Stimulated activated CD4-positive, alpha-beta T cell treated with anti-CD3 and anti-CD28 coated beads, Interleukin-12 subunit alpha, Interleukin-12 subunit beta, amount 100 ng/mL, for 4 hours (primary cell): Measurements from ENCODE around the gene KRT12.
"Not testable (repeated sequence)": the region's sequence is repeated elsewhere in the genome, so short reads cannot be mapped to it uniquely, and the experiment has no call there.

ENCODE experiments used
- DNase-seq: peaks from one replicate; pipeline ENCODE4 v3.0.0-alpha.2; 2020

The KRT12 gene

DNA sequence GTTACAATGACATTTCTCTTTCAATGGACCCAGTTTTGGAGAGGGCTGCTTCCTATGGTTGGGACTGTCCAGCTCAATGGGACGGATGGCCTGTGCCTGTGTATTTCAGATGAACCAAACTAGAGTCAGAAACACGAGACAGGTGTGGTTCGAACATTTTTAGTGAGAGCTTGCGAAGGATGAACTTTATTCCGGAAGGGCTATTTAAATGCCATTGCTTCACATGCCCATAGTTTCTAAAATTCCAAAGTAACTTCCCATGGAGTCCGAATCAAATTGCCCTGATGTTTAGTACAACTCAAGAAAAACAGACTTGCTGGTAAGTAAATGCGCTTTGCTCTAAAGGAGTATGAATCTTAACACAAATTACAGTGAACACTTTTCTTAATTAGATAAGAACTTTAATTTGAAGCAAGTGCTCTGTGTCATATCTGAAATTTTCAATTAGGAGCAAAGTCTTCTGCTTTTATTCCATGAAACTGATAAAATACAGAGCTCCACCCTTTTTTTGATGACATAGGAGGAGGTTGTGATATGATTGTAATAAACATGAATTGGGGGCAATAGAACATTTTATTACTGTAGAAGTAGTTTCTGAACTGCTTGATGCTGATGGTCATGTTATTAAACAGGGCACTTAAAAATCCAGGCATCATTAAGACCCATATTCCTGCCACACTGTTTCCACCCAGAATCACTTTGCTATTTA, 16.8 kb upstream of the KRT12 start:
- DNase-seq, result no peak

DNA sequence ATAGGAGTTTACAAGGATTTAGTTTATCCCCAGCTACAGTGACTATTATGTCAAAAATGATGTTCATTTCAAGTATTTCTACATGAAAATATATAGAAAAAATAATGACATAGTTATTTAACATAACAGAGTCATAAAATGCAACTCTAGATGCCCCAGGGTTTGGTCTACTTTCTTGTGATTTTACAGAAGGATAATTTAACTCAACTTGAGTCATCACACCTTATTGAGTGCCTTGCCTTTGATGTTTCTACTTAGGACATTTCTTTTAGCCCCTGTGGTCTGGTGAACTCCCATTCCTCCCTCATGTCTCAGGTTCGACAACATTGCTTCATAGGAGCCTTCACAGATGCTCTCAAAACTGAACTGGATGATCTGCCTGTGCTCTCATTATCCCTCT, 16.0 kb upstream of the KRT12 start:
- DNase-seq, result no peak

DNA sequence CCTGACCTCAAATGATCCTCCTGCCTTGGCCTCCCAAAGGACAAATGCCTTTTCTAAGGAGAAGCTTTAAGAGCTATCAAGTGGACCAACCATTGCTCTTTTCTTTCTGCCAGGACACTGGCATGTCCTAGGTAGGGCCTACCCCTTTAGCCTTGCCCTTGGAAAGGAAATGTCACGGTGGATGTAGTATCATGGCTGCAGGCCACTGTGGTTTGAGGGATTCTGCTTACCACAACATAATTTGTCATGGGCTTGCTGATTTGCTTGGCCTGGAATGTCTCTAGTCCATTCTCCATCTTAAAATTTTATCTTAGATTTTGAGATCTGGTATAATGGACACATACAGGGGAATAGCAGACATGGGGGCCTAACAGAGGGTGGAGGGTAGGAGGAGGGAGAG, 12.0 kb upstream of the KRT12 start:
- DNase-seq, result no peak

DNA sequence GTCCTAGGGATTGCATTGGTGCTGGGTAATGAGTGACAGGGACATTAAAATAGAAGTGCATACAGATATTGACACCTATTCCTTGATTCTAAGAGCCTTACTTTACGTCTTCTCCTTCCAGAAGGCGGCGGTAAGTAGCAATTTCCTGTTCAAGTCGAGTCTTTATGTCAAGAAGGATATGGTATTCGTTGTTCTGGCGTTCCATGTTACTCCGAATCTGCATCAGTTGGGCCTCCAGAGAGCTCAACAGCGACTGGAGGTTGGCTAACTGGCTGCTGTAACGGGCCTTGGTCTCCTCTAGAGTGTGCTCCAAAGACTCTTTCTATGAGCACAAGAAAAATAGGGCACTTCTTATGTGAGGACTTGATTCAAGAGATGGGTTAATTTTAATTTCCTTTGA, 11.0 kb upstream of the KRT12 start:
- no peak for DNase-seq

DNA sequence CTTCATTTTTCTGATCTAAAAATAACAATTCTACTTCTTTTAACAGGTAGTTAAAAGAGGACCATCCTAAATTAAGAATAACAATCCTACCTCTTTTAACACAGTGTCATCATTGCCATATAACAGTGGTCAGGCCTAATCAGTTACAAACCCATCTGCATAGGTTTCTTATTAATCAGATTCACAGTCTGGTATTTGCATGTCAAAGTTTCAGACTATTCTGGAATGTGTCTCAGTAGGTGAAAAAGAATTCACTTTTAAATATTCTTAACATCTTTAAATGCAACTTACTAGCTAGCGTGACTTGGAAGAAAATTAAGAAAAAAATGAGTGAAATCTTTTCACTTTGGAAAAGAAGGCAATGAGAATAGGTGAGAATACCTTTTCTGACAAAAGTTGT, 6.8 kb upstream of the KRT12 start:
- DNase-seq, result no peak

DNA sequence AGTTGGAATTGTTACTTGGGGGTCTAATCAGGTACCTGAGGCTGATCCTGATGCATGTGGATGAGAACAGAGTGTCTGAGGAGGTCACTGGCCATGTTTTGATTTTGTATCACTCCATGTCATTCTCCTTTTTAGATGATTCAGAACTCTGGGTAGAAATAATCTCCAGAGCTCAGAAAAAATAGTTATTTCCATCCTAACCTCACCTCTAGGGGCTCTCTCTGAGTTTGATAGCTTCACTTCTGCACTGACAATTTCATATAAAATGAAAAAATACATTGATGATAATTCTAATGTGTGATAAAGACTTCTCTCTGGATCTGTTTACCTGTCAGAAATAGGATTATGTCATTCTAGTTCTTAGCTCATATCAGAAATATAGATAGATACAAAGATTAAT, 6.2 kb upstream of the KRT12 start:
- no peak for DNase-seq

DNA sequence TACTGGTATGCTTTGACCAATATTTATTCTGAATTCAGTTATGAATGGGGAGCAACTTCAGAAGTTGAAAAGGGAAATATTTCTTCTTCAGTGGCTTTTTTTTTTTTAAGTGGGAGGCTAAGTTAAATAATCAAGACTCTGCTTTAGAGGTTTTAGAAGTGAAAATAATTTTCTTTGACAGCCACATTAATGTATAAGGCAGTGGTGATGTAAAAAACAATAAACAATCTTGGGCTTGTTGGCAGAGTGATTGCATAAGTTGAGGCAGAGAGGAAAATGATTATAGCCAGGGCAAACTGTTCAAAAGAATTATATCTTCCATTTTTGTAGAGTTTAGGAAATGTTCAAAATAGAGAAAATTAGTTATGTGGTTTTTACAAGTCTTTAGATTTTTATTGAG, 5.4 kb upstream of the KRT12 start:
- no peak for DNase-seq

DNA sequence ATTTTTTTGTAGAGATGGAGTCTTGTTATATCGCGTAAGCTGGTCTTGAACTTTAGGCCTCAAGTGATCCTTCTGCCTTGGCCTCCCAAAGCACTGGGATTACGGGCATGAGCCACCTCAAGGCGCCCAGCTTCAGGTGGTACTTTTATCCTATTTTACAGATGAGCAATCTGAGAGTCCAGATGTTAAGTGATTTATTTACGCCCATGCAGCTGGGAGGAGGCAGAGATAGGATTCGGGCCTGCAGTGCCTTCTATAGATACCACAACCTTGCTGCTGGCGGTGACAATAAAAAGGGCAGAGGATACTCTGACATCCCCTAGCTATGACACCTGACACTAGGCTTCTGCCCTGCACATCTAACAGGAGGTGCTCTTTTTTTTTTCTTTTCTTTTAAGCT, 4.3 kb upstream of the KRT12 start:
- DNase-seq, result no peak

DNA sequence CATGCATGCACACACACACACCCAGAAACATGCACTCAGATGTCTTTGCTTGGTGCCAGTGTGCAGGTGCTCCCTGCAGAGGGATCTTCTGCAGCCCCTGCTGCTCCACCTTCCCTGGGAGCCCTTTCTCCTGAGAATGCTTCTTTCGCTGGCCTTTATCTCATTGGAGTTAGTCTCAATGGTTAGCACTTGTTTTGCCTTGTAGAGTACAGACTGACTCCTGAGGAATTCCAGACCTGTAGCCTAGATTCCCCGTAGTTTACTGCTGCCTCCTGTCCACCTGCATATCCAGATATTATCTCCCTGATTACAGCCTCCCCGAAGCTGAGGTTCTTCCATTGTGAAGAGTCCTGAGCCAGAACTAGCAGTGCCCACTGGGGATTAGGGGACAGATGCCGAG, 3.1 kb upstream of the KRT12 start:
- DNase-seq, result no peak

DNA sequence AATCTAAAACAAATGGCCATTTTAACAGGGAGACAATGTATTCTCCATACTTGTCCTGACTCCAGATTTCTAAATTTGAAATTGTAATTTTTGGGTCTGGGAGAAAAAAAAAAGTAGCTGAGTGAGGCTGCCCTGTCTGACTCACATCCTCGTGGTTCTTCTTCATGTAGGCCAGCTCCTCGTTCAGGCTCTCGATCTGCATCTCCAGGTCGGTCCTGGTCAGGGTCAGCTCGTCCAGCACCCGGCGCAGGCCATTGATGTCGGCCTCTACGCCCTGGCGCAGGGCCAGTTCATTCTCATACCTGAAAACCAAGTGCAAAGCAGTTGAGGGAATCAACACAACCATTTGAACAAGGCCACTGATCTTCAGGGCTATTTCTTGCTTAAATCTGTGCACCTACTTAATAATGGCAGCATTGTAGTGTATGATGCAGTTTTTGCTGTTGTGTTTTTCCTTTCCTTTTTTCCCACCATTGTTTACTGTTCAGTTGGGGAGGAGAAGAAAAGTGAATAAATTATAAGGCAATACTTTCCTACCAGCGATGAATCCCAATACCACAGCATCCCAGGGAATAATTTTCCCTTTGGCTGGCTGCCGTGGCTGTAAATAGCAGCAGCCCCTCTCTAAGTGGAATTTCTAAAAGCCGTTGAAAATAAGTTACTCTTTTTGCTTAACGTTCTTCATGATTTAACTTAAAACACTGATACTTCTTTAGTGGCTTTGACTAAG, 2.2 kb downstream of the KRT12 start:
- no peak for DNase-seq

DNA sequence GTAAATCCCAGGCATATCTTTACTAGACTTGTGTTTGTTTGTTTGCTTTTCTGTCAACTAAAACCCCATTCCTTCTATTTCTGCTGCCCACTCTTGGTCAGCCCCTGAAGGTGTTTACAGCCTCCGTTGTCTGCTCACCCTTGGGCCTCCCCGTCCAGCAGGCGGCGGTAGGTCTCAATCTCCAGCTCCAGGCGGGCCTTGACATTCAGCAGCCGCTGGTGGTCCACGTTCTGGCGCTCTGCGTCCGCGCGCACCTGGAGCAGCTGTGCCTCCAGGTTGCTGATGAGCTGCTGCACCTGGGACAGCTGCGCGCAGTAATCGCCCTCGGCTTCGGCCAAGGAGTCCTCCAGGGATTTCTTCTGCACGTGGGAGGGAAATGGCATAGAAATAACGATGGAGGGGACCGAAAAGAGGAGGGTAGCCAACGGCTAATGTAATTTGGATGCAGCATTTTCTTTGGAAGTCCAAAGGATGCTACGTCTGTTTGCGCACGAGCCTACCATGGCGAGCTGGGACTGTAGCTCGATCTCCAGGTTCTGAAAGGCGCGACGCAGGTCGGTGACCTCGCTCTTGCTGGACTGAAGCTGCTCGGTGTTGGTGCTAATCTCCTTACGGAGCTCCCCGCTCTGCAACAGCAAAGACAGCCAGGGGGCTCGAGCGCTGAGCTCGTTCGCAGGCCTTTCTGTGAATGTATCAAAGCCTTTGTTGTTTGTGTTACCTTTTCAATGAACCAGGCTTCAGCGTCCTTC, 3.9 kb downstream of the KRT12 start:
- DNase-seq, result peak; percentile 2

DNA sequence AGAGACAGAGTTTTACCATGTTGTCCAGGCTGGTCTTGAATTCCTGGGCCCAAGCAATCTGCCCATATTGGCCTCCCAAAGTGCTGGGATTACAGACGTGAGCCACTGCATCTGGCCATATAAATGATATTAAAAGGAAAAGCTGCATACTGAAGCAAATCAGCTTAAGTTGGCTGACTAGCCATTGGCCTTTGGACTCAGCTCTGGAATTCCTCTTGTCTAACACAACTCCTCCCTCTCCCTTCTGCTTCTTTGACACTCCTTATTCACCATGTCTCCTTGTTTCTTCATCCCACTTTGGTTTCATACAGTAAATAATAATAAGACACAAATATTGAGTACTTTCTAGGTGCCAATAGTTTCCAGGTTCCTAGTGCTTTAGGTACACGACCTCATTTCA, 7.5 kb downstream of the KRT12 start:
- DNase-seq, result no peak

DNA sequence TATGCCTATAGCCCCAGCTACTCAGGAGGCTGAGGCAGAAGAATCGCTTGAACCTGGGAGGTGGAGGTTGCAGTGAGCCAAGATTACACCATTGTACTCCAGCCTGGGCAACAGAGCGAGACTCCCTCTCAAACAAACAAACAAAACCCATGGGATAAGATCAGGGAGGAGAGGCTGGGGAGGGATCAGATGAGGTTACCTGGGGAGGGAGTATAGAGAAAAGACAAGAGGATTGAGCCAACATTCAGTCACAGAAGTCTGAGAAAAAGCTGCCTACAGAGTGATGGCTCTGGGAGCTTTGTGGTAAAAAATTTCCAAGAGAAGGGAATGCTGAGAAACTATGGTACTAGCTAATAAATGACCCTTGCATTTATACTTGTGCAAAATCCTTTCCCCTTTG, 8.4 kb downstream of the KRT12 start:
- DNase-seq, result not testable (repeated sequence)

DNA sequence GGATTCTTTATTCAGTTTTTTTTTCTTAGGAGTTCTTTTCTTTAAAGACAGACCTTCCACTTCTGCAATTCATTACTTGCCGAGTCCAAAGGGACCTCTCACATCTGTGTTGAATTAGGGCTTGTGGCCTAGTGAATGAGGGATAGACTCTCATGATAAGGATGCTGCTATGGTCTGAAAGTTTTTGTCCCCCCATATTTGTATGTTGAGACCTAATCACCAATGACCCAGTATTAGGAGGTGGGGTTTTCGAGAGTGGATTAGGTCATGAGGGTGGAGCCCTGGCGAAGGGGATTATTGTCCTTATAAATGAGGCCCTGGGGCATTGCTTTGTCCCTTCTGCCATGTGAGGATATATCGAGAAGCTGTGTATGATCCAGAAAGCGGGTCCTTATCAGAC, 9.5 kb downstream of the KRT12 start:
- DNase-seq, result no peak

DNA sequence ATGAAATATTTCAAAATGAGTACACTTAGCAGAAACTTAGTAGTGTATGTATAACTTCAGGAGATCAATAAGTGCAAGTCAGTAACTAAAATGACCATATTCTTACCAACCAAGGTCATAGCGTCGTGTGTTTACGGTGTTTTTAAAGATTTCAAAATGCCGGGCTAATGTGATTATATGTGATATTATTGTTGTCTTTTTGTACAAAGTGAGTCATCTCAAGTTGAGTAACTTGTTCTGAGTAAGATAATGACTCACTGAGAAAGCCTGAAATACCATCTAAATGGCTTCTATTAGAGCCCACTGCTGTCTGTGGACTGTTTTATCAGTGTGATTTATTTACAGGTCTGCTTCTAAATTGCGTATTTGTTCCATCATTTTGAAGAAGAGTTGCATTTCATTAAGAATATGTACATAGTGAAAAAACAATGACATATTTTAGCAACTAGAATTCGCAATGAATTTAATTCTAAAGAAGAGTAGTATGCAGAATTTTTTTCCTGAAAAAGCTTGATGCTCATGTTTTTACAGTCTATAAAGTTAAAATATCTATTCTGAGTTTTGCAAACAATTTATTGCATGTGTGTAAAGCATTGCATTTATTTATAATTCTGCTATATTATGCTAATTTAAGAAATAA, 12.7 kb downstream of the KRT12 start:
- no peak for DNase-seq

DNA sequence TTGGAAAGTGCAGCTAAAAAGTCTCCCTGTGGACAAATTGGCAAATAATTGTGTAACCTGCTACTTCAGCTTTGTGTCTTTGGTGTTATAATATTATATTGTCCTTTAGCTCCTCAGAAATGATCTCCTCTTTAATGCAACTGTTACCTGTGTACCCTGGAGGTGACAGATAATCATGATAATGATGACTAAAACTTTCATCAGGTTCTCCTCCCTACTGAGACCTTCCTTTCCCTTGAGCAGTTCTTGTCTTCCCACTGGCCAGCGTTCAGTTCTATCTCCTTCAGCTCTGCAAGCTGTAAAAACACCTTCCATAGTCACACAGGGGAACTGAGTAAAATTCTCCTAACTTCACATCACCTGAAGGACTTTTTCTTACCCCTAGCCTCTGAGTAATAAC, 14.7 kb downstream of the KRT12 start:
- no peak for DNase-seq

DNA sequence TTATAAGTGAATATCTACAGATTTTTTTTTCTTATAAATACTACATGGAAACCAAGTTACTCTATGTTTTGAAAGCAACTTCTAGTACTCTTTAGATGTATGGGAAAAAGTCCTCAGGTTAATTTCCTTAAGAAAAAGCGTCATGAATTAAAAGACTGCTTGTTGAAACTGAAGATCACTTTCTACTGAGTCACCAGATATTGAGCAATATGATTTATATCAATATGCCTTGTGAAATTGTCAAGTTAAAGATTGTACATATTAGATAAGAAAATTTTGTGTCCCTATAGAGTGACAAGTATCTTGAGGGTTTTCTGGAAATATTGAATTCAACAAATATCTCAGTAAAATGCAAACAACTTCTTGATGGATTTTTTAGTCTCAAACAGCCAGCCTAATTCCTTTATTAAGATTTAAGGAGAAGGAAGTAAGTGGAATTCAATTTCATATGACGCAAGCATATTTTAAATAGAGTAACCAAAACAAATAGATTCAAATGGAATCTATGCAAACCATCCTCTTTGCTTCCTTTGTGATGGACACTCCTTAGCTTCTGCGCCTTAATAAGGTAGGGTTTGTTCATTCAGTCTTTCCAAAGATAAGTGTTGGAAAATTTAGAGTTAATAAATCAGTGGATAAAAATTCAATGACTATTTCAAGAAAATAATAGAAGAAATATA, 16.6 kb downstream of the KRT12 start:
- no peak for DNase-seq

DNA sequence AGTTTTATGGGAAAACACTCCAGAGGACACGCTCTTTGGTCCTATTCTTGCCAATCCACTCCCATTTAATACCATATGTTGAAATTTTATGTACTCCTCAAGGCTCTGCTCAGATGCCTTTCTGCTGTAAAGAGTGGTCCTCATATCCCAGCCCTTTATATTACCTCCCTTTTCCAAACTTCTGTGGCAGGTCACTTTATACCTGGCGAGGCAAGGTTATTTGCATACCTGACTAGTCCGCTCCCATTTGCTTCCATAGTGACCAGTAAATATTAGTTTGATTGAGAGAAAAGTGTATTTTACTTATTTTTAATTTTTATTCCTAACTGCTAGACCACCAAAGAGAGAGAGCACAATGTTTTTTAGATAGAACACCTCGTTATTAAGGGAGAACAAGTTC, 17.3 kb downstream of the KRT12 start:
- DNase-seq, result no peak

DNA sequence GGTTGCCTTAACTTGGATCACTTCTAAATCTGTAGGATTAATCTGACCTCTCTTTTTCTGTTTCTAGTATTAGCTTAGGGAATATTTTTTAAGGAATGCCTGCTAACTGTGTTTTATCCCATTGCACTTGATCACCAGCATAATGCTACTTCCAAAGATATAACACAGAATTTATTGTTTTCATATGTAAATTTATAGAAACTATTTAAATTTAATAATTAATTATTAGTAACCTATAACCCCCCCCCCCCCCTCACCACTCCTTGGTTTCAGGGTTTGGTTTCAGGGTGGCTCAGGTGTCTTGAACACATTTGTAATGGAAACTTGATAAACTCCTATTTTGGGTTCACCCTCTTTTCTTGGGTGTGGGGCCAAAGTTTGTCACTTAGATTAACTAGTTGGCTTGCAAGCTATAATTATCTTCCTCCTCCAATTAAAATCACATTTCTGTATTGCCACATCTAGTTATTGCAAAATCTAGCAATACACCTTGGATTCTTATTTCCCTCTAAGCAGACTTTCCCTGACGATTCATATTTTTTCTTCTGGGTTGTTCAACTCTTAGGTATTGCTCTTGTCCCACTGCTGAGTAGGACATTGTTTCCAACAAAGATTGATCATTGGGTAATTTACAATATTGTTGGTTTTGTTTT, 18.3 kb downstream of the KRT12 start:
- DNase-seq, result no peak

DNA sequence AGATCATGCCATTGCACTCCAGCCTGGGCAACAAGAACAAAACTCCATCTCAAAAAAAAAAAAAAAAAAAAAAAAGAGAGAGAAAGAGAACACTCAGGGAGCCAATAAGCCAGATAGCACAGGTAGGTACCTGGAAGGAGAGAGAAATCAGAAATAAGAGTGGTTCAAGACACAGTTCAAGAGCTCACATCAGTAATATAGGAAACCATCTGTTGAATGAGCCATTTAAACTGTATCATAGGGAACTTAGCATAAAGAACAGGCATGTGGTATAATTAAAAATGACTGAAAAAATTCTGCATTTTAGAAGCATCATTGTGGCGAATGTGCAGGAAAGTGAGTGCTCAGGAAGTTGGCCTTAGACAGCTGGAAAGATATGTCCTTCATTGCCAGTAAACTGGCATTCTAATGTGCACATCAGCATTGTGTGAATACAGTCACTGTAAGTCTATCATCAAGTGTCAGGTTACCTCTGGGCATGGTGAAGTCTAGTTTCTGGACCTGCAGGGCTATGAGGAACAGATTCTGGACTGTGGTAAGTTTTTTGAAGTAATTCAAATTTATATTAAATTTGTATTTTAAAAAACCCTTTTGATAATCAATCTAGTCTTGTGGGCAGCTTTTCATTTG, 20.4 kb downstream of the KRT12 start:
- DNase-seq, result no peak

DNA sequence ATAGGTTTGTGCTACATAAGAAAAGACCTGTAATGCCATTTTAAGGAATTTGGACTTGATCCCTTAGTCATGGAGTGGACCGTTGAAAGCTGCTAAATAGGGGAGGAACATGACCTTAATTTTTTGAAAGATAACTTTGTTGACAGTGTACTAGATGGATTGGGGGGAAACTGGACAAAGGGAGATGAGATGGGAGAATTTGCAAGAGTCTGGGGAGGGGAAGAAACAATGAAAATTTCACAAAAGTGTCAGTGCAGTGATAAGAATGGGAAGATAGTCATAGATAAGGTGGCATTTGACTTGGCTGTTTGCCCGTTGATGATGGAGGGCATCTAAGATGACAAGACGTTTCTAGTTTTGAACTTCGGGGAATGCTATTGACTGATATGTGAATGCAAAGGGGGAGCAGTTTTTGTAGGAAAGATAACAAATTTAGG, 22.3 kb downstream of the KRT12 start:
- no peak for DNase-seq

DNA sequence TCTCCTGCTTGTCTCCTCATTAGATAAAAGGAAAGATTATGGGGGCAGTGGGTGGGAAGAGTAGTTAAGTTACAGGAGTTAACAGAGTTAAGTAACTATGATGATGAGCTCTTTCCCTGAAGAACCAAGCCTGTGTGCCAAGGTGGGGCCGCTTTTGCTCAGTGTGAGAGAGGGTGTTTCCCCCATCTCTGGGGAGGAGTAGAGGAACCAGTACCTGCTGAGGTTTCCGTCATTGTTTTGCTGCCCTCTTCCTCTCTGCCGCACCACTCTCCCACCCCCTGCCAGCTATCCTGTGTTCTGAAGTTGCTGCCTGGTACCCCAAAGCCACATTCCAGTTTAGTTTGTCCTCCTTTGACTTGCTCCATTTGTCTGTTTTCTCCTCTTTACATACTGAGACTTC, 23.8 kb downstream of the KRT12 start:
- DNase-seq, result no peak
